ENCODE results near the gene TRPM3.

TRPM3 gene

DNA sequence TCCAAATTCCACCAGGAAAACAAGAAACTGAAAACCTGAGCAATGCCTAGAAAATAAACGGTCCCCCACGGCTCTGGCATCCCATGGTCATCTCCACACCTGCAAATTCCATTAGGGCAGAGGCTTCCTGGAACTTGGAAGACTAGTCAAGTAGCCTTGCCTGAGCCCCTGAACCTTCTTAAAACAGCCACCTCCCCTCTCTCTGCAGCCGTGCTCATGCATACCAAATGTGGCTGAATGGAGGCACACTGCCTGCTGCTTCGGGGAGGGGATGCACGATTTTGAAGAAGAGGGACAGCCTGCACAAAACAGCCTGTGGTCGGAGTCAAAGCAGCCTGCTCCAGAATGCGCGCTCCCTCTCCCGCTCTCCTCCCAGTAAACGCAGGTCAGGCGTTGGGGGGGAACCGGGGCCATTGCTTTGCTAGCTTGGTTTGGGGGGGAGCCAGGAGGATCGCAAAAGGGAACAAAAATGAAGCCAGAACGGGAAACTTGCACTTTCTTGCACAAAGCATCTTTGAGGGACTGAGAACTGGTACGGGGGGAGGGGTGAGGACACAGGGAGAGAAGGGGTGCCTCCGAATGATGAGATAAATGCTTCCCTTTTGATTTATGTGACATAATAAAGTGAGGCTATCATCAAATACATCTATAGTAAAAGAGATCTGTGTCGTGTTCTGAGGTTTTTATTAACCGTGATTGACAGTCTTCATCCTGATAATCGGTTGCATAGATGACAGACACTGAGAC, at the start of gene TRPM3:
TSS of gene TRPM3 (minus strand) at position 347 of the 747 bp plus-strand sequence. CDS start at position 80, 267 bp downstream.
- DNase-seq, result no peak

DNA sequence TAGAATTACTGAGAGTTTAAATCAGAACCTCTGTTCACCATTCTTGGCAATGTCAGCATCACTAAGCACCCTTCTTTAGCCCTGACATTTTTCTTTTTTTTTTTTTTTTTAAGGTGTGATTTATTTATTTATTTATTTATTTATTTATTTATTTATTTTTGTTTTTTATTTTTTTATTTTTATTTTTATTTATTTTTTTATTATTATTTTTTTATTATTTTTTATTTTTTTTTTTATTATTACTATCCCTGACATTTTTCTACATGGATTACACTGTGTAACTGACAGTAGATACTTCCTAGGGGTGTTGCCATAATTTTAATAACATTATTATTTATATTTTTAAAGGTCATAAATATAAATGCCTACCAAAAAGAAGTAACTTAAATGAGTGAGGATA, 47.0 kb upstream of the TRPM3 start:
- no peak for DNase-seq

DNA sequence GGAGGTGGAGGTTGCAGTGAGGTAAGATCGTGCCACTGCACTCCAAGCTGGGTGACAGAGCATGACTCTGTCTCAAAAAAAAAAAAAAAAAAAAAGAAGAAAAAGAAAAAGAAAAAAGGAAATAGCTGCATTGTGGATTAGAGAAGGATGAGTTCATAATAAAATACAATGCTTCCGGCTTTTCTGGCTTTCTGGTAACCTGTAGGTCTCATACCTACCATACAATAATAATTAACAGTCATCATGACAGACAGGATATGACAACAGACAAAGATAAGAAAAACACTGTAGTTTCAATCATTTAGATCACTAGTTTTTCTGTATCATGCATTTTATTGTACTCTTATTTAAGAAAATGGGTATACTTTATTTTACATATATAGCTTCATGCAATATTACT, 40.7 kb upstream of the TRPM3 start:
- no peak for DNase-seq

DNA sequence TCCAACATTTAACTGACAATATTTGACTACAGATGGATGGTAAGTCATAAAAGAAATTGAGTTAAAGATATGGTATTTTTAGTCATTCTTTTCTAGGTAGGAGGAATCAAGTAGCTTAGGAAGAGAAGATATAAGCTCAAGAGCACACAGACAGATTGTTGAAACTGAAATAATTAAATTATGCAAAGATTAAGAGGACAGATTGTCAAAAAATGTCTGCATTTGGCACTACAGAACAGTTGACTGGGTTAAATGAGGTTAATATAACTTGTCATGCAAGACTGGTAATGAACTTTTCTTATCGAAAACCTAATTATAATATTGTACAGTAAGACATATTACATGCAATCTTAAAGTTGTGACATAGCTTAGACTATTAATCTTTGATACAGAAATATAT, 36.3 kb upstream of the TRPM3 start:
- DNase-seq, result no peak

DNA sequence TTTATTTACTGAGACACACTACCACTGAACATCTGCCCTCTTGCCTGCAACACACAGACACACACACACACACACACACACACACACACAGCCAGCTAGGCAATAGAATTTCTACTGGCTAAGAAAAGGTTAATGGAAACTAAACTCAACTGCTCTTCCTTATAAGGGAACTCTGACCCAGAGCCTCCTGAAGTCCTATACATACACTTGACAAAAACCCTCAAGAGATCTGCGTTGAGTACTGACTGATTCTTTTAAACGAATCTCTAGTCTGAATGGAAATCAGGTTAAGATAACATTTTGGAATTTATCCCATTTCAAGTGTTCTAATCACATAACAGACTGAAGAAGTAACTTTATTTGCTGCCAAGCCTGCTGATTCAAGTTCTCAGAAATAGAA, 25.9 kb upstream of the TRPM3 start:
- DNase-seq, result no peak

DNA sequence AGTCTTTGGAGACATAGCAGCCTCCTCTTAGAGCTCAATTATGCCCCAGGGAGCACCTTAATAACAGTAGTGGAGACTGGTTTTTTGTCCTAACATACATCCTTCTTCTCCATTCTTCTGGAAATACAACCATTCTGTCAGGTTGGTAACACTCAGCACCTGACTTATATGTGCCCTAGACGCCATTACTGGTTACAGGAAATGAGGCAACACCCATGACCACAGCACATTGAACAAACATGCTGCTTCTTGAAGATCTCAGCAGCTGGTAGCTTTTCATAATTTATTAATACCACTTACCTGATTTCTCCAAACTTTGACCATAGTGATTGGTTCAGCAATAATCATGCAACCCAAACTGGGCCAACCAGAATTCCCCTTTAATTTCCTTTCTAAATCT, 25.1 kb upstream of the TRPM3 start:
- DNase-seq, result no peak

DNA sequence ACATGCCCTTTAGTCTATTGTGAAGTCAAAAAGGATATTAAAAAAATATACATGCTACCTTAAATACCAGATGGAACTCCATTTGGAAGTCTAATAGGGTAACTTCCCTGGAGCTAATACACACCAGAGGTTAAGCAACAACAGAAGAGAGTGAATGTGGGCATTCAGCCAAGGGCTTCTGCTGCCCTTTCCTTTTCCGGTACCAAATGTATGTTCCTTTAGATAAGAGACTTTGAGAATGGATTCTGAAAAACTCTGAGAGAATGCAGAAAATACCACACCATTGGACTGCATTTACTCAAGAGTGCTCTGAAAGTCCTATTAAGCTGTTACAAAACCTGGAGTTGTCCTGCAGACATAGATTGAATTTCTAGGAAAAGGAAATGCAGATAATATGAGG, 23.8 kb upstream of the TRPM3 start:
- no peak for DNase-seq

DNA sequence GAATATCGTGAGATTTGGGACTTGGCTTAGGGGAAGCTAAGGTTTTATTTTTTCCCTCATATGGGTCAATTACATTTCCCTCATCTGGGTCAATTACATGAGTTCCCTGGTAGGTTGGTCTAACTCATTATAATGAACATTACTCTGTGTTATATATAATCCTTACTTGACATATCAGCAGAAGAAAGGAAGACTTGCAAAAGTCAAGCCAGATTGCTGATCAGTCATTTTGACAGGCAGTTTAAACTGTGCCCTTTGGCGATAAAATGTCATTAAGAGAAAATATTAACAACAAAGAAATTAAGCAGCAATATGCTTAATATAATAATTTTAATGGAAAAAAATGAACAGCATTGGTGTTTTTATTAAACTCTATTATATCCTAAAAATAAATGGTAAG, 23.1 kb upstream of the TRPM3 start:
- DNase-seq, result no peak

DNA sequence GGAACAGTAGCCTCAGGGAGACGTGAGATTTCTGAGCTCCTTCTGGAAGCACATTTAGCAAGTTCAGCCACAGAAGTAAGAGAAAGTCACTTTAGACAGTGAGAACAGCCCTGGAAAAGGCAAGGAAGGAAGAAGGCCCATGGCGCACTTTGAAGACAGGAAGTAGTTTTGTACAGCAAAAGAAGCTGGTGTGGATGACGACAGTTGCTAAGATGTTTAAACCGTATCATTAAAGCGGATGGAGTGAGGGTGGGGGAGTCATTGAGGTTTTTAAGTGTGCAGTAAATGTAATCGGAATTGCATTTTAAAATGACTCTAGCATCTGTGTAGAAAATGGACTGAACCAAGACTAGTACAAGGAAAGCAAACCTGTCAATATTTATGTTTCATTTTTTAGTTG, 15.3 kb upstream of the TRPM3 start:
- DNase-seq, result no peak

DNA sequence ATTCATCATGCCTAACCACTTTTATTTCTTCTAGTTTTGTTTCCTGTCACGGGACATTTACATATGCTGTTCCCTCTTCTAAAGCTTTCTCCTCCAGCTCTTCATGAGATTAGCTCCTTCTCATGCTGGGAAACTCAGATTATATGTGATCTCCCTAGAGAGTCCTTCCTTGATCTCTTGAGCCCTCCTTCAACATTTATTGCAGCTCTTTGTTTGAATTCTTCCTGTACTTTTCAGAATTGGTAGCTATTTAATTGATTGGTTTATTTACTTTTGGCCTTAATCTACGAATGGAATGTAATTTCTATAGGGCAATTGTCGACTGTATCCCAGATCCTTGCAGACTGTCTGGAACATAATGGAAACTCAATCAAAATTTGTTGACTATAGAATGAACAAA, 9.7 kb upstream of the TRPM3 start:
- no peak for DNase-seq

DNA sequence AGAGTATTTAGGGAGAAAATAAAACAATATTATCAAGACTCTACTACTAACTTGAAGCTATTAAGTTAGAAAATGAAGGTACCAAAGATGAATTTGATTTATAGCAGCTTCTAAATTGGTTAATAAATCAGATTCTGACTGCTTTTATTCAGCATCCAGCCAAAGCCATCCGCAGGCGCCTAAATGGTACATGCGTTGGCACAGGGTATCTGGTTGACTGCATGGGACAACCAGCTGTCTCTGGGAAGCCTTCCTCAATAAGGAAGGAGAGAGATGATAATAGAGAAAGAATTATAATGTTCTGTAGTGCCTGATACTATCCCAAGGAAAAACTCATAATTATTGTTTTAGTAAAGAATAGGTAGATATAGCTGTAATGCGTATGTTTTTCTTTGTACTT, 9.1 kb upstream of the TRPM3 start:
- no peak for DNase-seq

DNA sequence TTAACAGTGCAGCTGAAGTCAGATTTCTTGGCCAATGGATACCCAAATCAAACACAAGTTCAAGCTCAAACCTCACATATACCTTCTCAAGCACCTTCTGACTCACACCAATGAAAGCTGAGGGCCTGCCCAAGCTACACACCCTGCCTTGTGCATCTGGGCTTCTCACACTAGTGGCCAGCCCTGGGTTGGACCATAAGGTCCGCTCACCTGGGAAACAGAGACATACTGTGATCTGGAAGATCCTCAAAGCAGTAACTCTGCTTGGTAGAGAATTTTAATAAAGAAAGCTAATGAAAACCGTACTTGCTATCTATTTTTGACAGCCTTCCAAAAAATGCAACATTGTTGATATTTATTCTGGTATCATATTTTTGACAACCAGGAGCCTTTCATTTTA, 7.4 kb upstream of the TRPM3 start:
- DNase-seq, result no peak

DNA sequence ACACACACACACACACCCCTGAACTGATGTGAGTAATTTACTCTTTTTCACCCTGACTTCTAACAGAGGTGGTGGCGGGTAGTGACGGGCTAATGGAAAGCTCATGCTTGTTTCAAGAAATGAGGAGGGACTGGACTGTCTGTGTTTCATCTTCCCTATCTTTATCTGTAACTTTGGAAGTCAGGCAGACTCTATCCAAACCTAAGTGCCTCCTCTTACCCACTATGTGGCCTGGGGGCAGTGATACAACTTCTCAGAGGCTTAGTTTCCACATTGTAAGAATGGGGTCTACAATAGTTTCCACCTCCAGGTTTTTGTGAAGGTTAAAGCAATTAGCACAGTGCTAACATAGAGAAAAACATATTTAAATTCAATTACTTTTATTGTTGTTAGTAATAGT, 5.9 kb upstream of the TRPM3 start:
- DNase-seq, result no peak

DNA sequence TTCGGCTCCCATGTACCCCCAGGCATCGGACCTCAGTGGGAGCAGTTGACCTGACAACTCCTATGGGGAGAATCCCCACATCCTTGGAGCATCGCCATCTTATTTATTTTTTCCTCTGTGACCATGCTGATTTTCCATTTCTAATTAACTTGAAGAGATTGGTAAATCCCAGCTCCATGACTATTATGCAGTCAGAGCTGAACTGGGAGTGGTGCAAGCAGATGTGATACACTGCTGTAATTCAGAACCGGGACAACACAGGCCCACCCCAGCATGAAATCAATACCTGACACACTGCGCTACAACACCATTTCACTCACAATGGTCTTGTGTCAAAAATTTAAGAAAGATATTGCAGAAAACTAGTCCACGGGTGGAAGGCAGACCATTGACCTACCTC, 1.0 kb upstream of the TRPM3 start:
- DNase-seq, result no peak

DNA sequence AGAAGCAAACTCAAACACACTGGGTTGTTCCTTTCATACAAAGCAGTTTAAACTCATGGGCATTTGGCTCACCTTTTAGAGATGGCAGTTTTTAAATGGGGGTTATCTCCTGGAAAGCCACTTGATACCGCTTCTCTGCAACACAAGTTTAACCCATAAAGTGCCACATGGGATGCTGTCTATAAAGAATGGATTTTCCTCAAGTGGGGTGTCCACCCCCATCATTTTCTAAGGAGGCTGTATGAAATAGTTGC, 528 bp upstream of the TRPM3 start:
- no peak for DNase-seq

DNA sequence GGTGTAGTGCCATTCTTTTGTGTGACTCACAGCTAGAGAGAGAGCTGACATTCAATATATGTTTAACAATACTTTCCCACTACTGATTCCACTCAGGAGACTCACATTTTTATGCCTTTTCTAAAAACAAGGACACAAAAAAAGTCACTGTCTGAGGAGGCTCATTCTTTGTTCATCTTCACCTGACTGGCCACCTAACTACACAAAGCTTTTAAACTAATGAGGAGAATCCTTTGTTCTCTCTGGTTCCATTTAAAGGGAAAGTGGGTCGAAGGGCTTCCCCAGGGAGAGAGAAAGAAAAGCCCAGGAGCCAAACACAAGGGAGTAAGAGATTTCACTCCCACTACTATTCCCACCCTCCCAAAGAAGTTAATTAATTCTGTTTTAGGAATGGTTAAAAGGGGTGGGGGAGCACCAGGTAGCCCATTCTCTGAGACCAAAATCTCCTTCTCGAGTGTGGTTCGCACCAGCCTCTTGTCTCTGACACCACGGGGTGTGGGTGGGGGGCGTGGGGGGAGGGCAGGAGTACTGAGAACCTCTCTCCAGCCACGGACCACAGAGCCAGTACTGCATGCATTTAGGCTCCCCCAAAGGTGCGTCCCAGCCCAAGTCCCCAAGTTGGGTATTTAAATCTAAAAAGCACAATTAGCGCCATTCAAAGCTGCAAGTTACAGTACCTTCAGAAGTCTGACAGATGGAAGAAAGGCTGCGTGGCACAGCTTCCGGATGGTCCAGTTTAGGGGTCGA, 747 bp downstream of the TRPM3 start:
- no peak for DNase-seq

DNA sequence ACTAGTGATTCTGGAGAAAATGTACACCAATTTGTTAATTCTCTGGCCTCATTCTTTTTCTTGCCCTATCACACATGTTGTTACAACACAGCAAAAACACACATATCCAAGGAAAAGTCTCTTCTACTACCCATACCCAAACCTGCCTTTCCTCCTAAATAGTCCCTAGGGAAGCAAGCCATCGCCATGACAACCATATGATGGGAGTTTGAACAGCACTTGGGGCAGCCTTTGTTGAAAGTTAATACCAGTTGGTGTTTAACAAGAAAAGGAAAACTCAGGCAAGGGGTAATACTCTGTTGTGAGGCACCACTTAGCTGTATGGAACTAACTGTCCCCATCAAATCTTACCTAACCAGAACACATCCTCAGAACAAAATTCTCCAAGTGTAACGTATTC, 1.7 kb downstream of the TRPM3 start:
- no peak for DNase-seq

DNA sequence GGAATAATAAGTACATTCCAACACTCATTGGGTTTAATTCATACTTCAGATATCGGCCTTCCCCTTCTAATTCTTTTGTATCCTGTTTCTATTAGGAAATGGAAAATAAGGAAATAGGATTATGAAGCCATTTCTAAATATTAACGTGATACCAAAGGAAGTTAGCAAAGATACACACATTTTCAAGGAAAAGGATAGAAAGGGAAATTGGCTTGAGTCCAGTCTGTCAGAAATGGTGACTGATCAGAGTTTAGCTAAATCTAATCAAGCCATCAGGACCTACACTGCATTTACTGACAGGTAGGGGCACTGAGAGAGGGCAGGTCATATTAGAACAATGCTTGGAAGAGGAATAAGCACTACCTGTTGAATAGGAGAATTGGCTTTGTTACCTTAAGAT, 3.1 kb downstream of the TRPM3 start:
- DNase-seq, result no peak

DNA sequence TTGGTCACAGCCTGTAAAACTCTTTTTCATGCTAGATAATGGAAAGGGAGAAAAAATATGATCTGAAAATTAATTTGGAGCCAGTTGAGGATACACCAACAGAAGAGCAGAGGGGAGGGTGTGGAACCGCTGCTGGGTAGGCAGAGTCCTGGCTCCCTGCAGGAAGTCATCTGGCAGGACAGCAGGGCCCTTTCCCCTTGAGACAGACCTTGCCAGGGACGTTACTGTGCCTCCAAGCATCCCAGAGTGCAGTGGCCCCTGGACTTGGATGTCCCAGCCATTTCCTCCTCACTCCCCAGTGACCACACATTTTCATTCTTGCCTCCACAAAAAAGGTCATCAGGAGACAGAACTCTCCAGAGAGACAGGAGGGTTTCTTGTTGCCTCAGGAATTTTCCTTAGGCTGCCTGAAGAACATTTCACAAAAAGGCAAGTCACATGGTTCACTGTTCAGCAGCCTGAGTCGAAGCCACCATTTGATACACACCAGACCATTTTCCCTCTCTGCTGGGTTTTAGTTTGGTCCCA, 5.9 kb downstream of the TRPM3 start:
- no peak for DNase-seq

DNA sequence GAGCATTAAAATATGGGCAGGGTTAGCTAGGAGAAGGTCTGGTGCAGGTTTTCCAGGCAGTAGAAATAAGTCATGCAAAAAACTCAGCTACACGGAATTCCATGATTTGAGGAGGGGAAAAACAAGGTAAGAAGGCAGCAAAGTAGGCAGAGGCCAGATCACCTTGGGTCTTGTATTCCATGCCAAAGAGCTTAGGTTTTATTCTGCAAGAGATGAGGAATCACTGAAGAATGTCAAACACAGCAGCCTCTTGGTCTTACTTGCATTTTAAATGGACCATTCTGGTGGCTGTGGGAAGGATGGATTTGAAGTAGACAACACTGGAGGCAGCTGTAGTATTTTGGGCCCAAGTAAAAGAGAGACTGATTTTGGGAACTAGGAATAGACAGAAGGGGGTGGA, 8.6 kb downstream of the TRPM3 start:
- no peak for DNase-seq

DNA sequence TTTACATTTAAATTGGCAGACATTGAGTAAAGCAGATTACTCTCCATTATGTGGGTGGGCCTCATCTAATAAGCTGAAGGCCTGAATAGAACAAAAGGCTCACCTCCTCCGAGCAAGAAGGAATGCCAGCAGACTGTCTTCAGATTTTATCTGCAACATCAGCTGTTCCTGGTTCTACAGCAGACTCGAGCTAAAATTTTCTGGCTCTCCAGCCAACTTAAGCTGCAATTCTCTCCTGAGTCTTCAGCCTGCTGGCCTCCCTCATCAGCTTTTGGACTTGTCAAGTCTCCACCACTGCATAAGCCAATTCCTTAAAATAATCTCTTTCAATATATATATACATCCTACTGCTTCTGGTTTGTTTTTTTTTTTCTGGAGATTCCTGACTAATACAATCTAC, 12.5 kb downstream of the TRPM3 start:
- no peak for DNase-seq

DNA sequence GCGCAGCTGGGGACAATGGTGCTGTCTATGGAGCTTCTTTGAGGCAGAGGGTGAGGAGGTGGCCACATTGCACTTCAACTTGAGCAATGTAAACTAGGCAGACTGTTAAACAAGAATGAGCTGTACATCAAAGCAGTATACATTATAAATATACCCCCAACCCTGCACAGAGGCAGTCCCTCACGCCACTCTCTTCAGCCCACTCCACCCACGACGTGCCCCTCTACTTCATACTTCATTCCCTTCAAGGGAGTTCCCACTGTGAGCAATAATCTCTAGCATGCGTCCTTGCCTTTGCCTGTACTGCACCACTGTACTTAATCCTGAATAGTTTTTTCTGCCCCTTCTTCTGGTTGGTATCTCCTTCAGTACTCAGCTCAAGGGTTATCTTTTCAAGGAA, 14.4 kb downstream of the TRPM3 start:
- no peak for DNase-seq

DNA sequence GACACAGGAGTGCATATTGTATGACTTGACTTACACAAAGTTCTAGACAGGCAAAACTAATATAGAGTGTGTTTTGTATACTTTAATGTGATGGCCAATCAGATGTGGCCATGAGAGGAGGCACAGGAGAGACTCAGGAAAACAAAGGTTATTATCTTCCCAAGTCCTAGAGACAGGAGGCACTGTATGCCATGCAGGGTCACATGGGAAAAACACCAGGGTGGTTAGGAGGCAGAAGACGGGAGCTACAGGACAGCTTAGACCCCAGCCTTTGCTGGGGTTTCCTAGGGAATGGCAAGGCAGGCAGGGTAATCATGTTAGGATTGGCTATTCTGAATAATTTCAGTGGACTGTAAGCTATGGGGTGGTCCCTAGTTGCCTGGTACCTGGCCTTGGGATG, 16.2 kb downstream of the TRPM3 start:
- no peak for DNase-seq

DNA sequence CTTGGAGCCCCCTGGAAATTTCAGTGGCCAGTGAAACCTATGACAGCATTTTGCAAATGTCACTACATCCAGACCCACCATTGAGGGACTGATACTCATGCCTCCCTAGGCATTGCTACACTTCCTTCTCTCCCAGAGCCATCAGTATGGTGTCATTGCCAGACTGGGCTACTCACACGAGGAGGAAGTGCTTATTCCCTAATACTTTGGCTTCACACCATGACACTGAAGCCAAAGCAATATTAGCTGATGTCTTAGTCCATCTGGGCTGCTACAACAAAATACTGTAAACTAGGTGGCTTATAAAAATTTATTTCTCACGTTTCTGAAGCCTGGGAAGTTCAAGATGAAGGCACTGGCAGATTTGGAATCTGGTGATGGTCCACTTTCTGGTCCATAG, 22.6 kb downstream of the TRPM3 start:
- DNase-seq, result no peak

DNA sequence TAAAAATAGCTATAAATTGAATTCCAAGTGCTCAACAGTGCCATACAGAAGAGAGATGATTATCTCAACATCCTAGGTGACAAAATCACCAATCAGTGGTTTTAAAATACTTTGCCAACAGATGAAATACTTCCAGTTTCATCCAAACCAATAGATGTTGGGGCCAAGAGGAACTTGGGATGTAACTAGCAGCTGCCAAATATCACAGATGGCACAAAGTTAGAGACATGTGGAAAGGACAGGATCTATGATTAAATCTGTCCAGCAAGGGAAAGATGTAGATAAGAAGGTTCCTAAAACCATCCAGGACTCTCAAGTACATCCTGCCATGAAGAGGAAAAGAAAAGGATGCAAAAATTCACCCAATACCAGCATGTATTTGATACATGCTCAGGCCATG, 23.8 kb downstream of the TRPM3 start:
- no peak for DNase-seq

All from CD4-positive, alpha-beta T cell treated with Interleukin-21 for 1 hour (primary cell).